ENCODE results near the gene RBFOX2. TPM values are rescaled to one million over a fixed set of nuclear protein-coding genes. Genes with fewer than 3 reads are reported as not detected.

The RBFOX2 gene
- total RNA-seq, 2 experiments from 2014 or later, result 3.7 to 4.7 TPM

DNA sequence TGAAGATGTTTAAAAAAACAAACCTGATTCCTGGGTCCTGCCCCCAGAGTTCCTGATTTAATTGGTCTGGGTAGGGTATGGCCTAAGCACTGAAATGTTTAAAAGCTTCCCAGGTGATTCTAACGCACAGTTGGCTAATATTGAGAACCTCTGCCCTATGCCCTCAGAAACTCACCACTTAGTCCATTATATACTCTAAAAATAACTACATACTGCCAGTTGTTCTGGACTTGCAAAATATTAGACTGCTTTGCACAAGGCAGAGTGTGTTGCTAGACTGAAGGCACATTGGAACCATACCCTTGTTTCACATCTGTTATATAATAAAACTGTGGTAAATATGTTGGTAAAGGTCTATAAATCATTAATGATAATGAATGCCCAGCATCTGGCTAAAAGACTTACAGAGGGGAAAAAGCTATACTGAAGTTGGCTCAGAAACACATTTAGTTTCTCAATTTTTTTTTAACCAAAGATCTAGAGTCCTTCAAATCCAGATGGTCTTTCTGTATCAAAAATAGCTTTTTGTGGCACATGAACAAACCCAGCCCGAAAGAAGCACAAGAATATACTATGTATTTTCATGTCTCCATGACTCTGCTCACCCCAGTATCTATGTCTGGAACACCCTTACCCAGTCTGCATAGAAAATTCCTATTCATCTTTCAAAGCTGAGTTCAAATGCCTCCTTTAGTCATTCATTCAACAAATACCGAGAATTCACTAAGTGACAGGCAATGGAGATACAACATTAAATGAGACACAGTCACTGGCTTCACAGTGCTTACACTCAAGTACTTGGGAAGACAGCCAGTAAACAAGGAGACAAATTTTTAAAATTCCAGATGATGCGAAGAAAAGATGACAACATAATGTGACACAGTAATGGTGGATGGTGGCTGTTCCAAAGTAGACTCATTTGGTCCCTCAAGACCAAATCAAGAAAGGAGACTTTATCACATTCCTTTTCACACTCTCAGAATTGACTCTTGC is 44.1 kb downstream of the RBFOX2 start:
- Mint-ChIP-seq H3K4me3 (no peak overlapping the region), H3K36me3 (no peaks in the 10 kb centered on the region), H3K9me3 (no peaks in the 10 kb centered on the region), H3K27me3 (peaks cover 14% of the 10 kb centered on the region), H3K4me1 (peaks cover 2% of the 10 kb centered on the region), H3K27ac (no peak overlapping the region)
- no peak for DNase-seq

- H3K4me1 Mint-ChIP-seq, result peaks cover 2% of the 10 kb centered on the region
- no peaks in the 10 kb centered on the region for H3K9me3 Mint-ChIP-seq
- DNase-seq, result no peak
- no peak overlapping the region for H3K27ac Mint-ChIP-seq
- peaks cover 18% of the 10 kb centered on the region for H3K27me3 Mint-ChIP-seq
- no peak overlapping the region for H3K4me3 Mint-ChIP-seq
- H3K36me3 Mint-ChIP-seq, result no peaks in the 10 kb centered on the region
These were observed 46.7 kb downstream of the RBFOX2 start for GRCh38 chr22:35981900-35982299.

GRCh38 chr22:35978889-35979288 is 49.7 kb downstream of the RBFOX2 start:
- H3K4me1 Mint-ChIP-seq, result peaks cover 2% of the 10 kb centered on the region
- H3K27me3 Mint-ChIP-seq, result peaks cover 16% of the 10 kb centered on the region
- no peak overlapping the region for H3K4me3 Mint-ChIP-seq
- H3K27ac Mint-ChIP-seq, result no peak overlapping the region
- no peaks in the 10 kb centered on the region for H3K9me3 Mint-ChIP-seq
- DNase-seq, result no peak
- H3K36me3 Mint-ChIP-seq, result no peaks in the 10 kb centered on the region

DNA sequence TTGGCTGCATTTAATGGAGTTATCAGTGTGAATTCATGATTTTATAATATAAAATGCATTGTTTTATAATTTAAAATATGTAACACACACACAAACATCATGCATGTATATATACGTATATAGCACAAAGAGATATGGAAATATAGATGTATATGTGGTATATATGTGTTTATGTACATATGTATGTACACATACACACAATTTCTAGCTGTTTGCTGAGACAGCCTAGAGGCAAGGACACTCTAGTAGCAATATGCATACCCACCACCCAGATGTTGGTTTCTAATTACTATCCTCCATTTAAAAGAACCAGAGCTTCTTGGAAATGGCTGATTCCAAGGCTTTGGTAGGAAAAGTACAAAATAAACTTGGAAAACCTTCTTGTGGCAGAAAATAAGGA is 50.4 kb downstream of the RBFOX2 start:
- DNase-seq, result no peak
- Mint-ChIP-seq H3K4me1 (peaks cover 2% of the 10 kb centered on the region), H3K4me3 (no peak overlapping the region), H3K36me3 (no peaks in the 10 kb centered on the region), H3K27ac (no peak overlapping the region), H3K27me3 (peaks cover 12% of the 10 kb centered on the region), H3K9me3 (no peaks in the 10 kb centered on the region)

DNA sequence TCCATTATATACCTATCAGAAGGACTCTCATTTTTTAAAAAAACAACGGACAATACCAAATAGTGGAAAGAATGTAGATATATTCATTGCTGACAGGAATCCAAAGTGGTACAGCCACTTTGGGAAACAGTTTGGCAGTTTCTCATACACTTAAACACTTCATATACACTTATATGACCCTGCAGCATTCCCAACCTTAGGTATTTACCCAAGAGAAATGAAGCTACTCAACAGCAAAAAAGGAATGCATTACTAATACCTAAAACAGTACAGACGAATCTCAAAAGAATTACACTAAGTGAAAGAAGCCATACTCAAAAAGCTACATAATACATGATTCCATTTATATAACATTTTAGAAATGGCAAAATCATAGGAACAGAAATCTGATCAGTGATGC is 51.5 kb downstream of the RBFOX2 start:
- Mint-ChIP-seq H3K4me1 (peaks cover under 1% of the 10 kb centered on the region), H3K9me3 (no peaks in the 10 kb centered on the region), H3K36me3 (no peaks in the 10 kb centered on the region), H3K27me3 (peaks cover 9% of the 10 kb centered on the region), H3K4me3 (no peak overlapping the region), H3K27ac (no peak overlapping the region)
- no peak for DNase-seq

DNA sequence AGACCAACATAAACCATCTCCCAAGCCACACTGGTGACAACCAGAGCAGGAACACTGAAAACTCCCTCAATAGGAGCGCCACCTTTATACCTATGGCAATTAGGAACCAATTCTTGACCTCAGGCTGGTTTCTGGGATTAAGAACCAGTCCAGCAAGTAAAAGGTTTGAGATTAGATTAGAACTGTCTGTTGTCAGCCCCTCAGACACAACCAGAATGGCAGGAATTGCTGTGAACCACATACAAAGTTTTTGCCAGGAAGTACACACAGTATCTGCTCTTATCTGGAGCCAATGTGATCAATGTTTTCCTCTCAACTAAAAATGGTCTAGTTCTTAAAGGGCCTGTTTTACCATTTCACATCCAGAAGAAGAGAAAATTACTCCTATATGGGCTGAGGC is 55.2 kb downstream of the RBFOX2 start:
- Mint-ChIP-seq H3K27ac (no peak overlapping the region), H3K36me3 (no peaks in the 10 kb centered on the region), H3K4me3 (no peak overlapping the region), H3K9me3 (no peaks in the 10 kb centered on the region), H3K27me3 (peaks cover 4% of the 10 kb centered on the region), H3K4me1 (no peaks in the 10 kb centered on the region)
- DNase-seq, result no peak

GRCh38 chr22:35972559-35972958 is 56.1 kb downstream of the RBFOX2 start:
- no peaks in the 10 kb centered on the region for H3K36me3 Mint-ChIP-seq
- no peak for DNase-seq
- no peaks in the 10 kb centered on the region for H3K4me1 Mint-ChIP-seq
- H3K27me3 Mint-ChIP-seq, result peaks cover under 1% of the 10 kb centered on the region
- H3K4me3 Mint-ChIP-seq, result no peak overlapping the region
- H3K9me3 Mint-ChIP-seq, result no peaks in the 10 kb centered on the region
- no peak overlapping the region for H3K27ac Mint-ChIP-seq

DNA sequence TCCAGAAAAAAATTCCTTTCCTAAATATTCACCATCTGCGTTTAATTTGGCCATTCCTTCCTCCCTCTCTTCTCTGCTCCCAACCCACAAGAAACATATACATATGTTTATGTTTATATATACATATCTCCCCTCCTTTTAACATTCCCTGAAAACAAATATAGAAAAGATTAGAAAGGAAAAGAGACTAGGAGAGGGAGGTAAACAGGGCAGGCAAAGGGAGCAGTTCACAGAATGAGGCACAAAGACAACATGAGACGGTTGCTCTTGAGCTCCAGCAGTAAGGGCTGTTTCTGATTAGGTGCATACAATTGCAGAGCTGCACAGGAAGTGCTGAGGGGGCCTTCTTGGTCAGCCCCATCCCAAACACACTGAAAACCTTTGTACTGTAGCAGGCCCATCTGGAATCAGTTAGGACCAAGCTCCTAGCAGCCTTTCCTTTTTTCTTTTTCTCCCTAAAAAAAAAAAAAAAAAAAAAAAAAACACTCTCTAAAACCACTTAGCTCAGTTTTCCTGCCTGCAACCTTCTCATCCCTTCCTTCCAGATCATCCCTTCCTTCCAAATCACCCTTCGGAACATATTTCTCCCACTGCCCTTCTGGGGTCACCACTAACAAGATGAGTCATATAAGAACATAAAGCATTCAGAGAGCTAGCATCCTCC is 57.0 kb downstream of the RBFOX2 start:
- Mint-ChIP-seq H3K27me3 (no peaks in the 10 kb centered on the region), H3K9me3 (no peaks in the 10 kb centered on the region), H3K4me1 (no peaks in the 10 kb centered on the region), H3K4me3 (no peak overlapping the region), H3K36me3 (no peaks in the 10 kb centered on the region), H3K27ac (no peak overlapping the region)
- no peak for DNase-seq

- no peak for DNase-seq
- Mint-ChIP-seq H3K27me3 (no peaks in the 10 kb centered on the region), H3K36me3 (no peaks in the 10 kb centered on the region), H3K4me3 (no peak overlapping the region), H3K4me1 (no peaks in the 10 kb centered on the region), H3K27ac (no peak overlapping the region), H3K9me3 (no peaks in the 10 kb centered on the region)
These were observed 57.8 kb downstream of the RBFOX2 start for GRCh38 chr22:35970616-35971455.

GRCh38 chr22:35967046-35967397 is 61.6 kb downstream of the RBFOX2 start:
- no peaks in the 10 kb centered on the region for H3K9me3 Mint-ChIP-seq
- H3K36me3 Mint-ChIP-seq, result no peaks in the 10 kb centered on the region
- DNase-seq, result no peak

DNA sequence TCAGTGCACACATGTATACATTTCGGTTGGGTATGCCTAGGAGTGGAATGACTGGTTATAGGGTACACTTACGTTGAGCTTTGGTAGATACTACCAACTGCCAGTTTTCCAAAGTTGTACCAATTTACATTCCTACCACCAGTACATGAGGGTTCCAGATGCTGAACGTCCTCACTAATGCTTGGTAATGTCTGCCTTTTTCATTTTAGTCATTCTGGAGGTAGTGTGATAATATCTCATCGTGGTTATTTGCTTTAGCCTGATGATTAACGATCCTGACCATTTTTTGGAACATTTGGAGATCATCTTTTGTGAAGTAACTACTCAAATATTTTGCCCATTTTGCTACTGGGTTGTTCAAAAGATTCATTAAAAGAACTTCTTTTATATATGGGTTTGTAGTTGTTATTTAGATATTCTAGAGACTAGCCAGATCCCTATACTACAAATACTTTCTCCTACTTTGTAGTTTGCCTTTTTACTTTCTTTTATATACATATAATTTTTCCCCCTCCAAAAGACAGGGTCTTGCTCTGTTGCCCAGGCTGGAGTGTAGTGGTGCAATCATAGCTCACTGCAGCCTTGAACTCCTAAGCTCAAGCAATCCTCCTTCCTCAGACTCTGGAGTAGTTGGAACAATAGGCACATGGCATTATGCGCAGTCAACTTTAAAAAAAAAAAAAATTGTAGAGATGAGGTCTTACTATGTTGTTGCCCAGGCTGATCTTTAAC is 62.1 kb downstream of the RBFOX2 start:
- H3K27me3 Mint-ChIP-seq, result peaks cover 5% of the 10 kb centered on the region

More at GRCh38 chr22:35967046-35967397, 61.6 kb downstream of the RBFOX2 start:
- no peaks in the 10 kb centered on the region for H3K4me1 Mint-ChIP-seq
- H3K27ac Mint-ChIP-seq, result no peak overlapping the region
- no peaks in the 10 kb centered on the region for H3K27me3 Mint-ChIP-seq
- no peak overlapping the region for H3K4me3 Mint-ChIP-seq

GRCh38 chr22:35963237-35963810 is 65.3 kb downstream of the RBFOX2 start:
- H3K9me3 Mint-ChIP-seq, result no peaks in the 10 kb centered on the region
- peaks cover 10% of the 10 kb centered on the region for H3K27me3 Mint-ChIP-seq
- H3K4me3 Mint-ChIP-seq, result no peak overlapping the region
- H3K4me1 Mint-ChIP-seq, result no peaks in the 10 kb centered on the region
- H3K36me3 Mint-ChIP-seq, result no peaks in the 10 kb centered on the region
- H3K27ac Mint-ChIP-seq, result no peak overlapping the region
- no peak for DNase-seq

More for the DNA sequence above, 62.1 kb downstream of the RBFOX2 start:
- Mint-ChIP-seq H3K9me3 (no peaks in the 10 kb centered on the region), H3K27ac (no peak overlapping the region), H3K36me3 (no peaks in the 10 kb centered on the region), H3K4me1 (no peaks in the 10 kb centered on the region), H3K4me3 (no peak overlapping the region)
- no peak for DNase-seq

- Mint-ChIP-seq H3K4me3 (no peak overlapping the region), H3K4me1 (no peaks in the 10 kb centered on the region), H3K27me3 (peaks cover 12% of the 10 kb centered on the region), H3K9me3 (no peaks in the 10 kb centered on the region), H3K27ac (no peak overlapping the region), H3K36me3 (no peaks in the 10 kb centered on the region)
- DNase-seq, result no peak
These were observed 66.9 kb downstream of the RBFOX2 start for GRCh38 chr22:35961480-35962295.

Data from activated naive CD8-positive, alpha-beta T cell treated with anti-CD3 and anti-CD28 coated beads for 36 hours (primary cell).